Tongue (tissue), 2 donors: ENCODE measurements around the gene ALG8. TPM values are rescaled to one million over a fixed set of nuclear protein-coding genes. Genes with fewer than 3 reads are reported as not detected.
"Not testable (repeated sequence)": the region's sequence is repeated elsewhere in the genome, so short reads cannot be mapped to it uniquely, and the experiment has no call there.

ENCODE experiments used
- DNase-seq: peaks from one replicate; pipeline ENCODE4 v3.0.0-alpha.2; 2015
- total RNA-seq: library from RNA; depleted of rRNA; stranded (reverse); fragments of >200 nt; gene quantifications from one replicate; pipeline ENCODE4 v1.2.3, GENCODE V29; 2014

Gene ALG8
- 17.8 TPM for total RNA-seq

DNA sequence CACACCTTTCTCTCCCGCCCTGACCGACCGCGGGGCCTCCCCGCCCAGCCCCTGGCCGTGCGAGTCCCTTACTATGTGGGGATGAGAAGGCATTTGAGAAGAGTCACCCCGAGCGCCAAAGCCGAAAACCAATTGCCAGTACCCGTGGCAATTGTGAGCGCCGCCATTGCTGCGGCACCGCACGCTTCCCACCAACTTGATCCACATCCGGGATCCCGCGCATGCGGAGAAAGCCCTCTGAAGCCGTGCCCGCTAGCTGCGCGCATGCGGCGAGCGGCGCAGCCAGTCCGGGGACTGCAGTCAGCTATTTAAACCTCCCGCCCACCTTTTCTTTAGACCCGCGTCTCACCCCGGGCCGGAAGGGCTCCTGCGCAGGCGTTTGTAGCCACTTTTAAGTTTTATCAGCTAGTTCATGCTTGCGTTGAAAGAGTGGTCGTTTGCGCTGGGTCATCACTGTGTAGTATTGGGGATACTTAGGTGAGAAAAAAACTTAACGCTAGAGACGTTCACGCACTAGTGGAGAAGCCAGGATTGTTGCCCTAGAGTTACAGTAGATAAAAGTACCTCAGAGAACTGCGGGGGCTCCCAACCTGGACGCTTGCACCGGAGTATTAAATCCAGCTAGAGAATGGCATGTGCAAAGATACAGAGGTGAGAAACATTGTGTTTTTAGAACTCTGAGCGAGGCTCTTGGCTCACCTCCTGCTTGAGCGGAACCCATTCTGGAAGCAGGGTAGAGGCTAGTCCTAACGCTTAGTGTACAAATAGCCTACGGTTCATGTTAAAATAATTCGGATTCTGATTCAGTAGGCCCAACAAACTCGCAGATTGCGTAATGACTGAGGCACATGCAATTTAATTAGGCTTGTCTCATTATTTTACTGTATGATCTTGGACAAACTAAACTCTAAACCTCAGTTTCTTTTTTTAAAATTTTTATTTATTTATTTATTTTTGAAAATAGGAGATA is at the start of gene ALG8:
TSS of gene ALG8 (minus strand) at position 205 of the 970 bp plus-strand sequence. CDS start at position 167, 38 bp downstream.
- peak; percentile 98 for DNase-seq

GRCh38 chr11:78188286-78189173 is 49.1 kb upstream of the ALG8 start, which contains the start of the genes KCTD21 and USP35:
Gene KCTD21 (minus strand): TSS chr11:78188626. CDS start chr11:78174554, 14,072 bp downstream.
Gene USP35 (plus strand): TSS chr11:78188919. CDS start chr11:78196246, 7,327 bp downstream.
- DNase-seq = peak; percentile 99

- no peak for DNase-seq
Observed at GRCh38 chr11:78187366-78188285, 48.2 kb upstream of the ALG8 start.

- no peak for DNase-seq
Observed at GRCh38 chr11:78181185-78181584, 41.8 kb upstream of the ALG8 start.

- no peak for DNase-seq
Observed at GRCh38 chr11:78180751-78181150, 41.3 kb upstream of the ALG8 start.

- DNase-seq = no peak
Observed at GRCh38 chr11:78179459-78180071, 40.1 kb upstream of the ALG8 start.

GRCh38 chr11:78177216-78177615 is 37.8 kb upstream of the ALG8 start:
- no peak for DNase-seq

- no peak for DNase-seq
Observed at GRCh38 chr11:78176605-78177141, 37.2 kb upstream of the ALG8 start.

GRCh38 chr11:78175862-78176261 is 36.4 kb upstream of the ALG8 start:
- DNase-seq = not testable (repeated sequence)

DNA sequence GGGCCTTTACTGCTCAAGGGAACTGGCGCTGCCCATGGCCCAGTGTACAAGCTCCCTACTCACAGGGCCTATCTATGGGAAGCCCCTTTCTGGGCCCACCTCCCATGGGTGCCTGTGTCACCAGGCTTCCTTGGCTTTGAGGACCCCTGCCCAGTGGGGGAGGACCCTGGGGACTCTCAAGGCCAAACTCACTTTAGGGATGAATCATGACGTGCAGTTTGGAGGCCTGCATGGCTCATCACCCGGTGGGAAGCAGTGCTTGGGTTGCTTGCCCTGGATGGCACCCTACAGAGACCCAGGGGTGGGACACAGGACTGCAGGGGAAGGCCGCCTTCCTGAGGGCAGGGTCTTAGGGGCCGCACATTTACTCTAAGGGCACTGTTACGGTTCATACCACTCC is 32.5 kb upstream of the ALG8 start:
- DNase-seq = no peak

DNA sequence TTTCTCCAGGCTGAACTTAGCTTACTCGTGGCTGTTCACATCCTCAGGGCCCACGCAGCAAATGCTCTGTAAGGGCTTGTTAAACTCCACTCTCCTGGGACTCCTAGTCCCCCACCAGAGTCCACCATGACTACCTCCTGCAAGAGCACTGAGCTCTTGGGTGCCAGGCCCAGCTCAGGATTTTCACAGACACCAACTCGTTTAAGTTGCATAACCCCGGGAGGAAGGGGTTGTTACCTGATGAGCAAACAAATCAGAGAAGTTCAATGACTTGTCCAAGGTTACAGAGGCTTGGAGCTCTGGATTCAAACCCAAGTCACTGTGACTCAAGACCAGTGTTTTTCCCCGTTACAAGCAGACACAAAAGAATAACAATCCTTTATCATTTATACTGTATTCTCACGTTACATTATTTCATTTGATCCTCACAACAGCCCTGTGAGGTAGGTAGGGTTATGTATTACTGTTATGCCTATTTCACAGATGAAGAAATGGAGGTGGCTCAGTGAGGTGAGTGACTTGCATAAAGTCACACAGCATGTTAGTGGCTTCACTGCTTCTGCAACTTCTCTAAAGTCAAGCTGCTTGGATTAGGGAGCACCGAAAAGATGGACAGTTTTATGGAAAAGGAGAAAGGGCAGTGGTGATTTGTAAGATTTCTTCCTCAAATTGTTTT is 31.6 kb upstream of the ALG8 start:
- no peak for DNase-seq

GRCh38 chr11:78170413-78170812 is 31.0 kb upstream of the ALG8 start:
- DNase-seq = no peak

GRCh38 chr11:78168539-78169477 is 29.4 kb upstream of the ALG8 start:
- DNase-seq = no peak

- DNase-seq = no peak
Observed at GRCh38 chr11:78166855-78167469, 27.5 kb upstream of the ALG8 start.

- DNase-seq = no peak
Observed at GRCh38 chr11:78164471-78164870, 25.0 kb upstream of the ALG8 start.

- DNase-seq = no peak
Observed at GRCh38 chr11:78163828-78164227, 24.4 kb upstream of the ALG8 start.

DNA sequence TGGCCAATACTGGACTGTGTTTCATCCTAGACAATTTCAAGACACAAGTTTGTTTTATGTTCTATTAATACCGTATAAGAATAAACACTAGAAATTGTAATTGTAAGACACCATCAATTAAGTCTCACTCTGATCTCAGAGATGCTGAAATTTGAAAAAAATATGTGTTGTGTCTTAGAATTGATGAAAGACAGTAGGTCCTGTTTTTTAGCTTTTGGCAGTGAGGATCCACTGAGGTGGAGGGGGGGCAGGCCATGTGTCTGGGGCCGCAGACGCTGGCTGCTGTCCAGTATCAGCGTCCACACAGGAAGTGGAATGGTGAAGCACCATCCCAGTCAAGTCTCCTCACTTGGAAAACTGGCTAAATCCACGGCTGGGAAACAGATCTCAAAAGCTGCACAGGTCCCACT is 22.5 kb upstream of the ALG8 start:
- DNase-seq = peak; percentile 53

- no peak for DNase-seq
Observed at GRCh38 chr11:78161346-78161745, 21.9 kb upstream of the ALG8 start.

DNA sequence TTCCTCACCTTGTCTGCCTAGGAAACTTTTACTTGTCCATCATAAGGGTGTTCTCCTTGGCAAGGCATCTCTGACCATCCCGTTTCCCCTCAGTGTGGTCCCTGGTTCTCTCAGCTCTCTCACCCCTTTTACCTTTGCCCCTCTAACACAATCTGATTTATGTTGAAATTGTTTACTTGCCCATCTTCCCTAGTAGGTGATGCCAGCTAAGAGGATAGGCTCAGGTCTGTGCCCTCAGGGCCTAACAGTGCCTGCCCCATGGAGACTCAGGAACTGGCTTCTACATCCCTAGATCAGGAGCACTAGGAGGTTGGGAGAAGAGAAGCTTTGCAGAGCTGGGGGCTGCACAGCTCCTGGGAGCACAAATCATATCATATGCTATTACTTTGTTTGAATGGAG is 21.1 kb upstream of the ALG8 start:
- DNase-seq = no peak
